Measurements from ENCODE around the gene YBX1.
"Not testable (repeated sequence)": the region's sequence is repeated elsewhere in the genome, so short reads cannot be mapped to it uniquely, and the experiment has no call there.

Gene YBX1

GRCh38 chr1:42721926-42722325 lies 39.7 kb downstream of the YBX1 start:
- no peak for DNase-seq (ENCODE audit: low read depth)
- H3K4me3 ChIP-seq (ENCODE audit: control insufficient read depth, low read depth, low read length), result no peak overlapping the region
- TF ChIP-seq, protein P1, sequence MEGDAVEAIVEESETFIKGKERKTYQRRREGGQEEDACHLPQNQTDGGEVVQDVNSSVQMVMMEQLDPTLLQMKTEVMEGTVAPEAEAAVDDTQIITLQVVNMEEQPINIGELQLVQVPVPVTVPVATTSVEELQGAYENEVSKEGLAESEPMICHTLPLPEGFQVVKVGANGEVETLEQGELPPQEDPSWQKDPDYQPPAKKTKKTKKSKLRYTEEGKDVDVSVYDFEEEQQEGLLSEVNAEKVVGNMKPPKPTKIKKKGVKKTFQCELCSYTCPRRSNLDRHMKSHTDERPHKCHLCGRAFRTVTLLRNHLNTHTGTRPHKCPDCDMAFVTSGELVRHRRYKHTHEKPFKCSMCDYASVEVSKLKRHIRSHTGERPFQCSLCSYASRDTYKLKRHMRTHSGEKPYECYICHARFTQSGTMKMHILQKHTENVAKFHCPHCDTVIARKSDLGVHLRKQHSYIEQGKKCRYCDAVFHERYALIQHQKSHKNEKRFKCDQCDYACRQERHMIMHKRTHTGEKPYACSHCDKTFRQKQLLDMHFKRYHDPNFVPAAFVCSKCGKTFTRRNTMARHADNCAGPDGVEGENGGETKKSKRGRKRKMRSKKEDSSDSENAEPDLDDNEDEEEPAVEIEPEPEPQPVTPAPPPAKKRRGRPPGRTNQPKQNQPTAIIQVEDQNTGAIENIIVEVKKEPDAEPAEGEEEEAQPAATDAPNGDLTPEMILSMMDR (IDR thresholded peaks at IDR 0.05; ENCODE audit: control insufficient read depth, insufficient read depth, low read depth, low read length, missing control alignments), result no peak

DNA sequence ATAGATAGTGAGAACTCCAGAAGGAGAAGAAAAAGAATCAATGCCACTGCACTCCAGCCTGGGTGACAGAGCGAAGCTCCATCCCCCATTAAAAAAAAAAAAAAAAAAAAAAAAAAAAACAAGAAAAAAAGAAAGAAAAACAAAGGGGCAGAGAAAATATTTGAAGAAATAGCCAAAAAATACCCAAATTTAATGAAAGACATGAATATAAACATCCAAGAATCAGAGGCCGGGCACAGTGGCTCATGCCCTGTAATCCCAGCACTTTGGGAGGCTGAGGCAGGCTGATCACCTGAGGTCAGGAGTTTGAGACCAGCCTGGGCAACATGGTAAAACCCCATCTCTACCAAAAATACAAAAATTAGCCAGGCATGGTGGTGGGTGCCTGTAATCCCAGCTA lies 40.2 kb downstream of the YBX1 start:
- not testable (repeated sequence) for H3K4me3 ChIP-seq (ENCODE audit: control insufficient read depth, low read depth, low read length); DNase-seq (ENCODE audit: low read depth)

DNA sequence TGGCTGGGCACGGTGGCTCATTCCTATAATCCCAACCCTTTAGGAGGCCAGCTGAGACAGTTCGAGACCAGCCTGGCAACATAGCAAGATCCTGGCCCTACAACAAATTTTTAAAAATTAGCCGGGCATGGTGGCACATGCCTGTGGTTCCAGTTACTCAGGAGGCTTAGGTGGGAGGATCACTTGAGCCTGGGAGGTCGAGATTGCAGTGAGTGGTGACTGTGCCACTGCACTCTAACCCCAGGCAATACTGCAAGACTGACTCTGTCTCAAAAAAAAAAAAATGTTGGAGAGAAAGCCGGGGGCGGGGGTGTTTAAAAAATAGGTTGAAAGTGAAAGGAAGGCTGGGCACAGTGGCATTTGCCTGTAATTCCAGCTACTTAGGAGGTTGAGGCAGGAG lies 41.3 kb downstream of the YBX1 start:
- H3K4me3 ChIP-seq (ENCODE audit: control insufficient read depth, low read depth, low read length), result no peak overlapping the region
- DNase-seq (ENCODE audit: low read depth), result no peak
- TF ChIP-seq, protein P1 (IDR thresholded peaks at IDR 0.05; ENCODE audit: control insufficient read depth, insufficient read depth, low read depth, low read length, missing control alignments), result no peak

- DNase-seq (ENCODE audit: low read depth); H3K4me3 ChIP-seq (ENCODE audit: control insufficient read depth, low read depth, low read length): not testable (repeated sequence)
Observed at GRCh38 chr1:42725820-42726219, 43.6 kb downstream of the YBX1 start.

- H3K4me3 ChIP-seq (ENCODE audit: control insufficient read depth, low read depth, low read length), result no peak overlapping the region
- TF ChIP-seq, protein P1 (IDR thresholded peaks at IDR 0.05; ENCODE audit: control insufficient read depth, insufficient read depth, low read depth, low read length, missing control alignments), result no peak
- DNase-seq (ENCODE audit: low read depth), result no peak
Observed at GRCh38 chr1:42730002-42730401, 47.8 kb downstream of the YBX1 start.

DNA sequence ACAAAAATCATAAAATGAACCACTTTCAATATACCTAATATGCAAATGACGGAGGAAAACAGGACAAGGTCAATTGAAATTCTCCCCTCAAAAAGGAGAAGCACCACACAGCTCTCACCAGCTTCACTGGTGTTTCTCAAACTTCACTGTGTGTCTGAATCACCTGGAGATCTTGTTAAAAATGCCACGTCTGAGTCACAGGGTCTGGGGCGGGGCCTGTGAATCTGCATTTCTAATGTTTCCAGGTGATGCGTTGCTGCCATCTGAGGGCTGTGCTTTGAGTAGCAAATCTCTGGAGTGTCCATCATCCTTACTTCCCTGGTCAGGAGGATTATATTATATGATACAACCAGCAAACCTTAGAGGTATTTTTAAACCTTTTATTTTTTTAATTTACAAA lies 48.8 kb downstream of the YBX1 start:
- DNase-seq (ENCODE audit: low read depth), result no peak
- TF ChIP-seq, protein P1 (IDR thresholded peaks at IDR 0.05; ENCODE audit: control insufficient read depth, insufficient read depth, low read depth, low read length, missing control alignments), result no peak
- no peak overlapping the region for H3K4me3 ChIP-seq (ENCODE audit: control insufficient read depth, low read depth, low read length)

GRCh38 chr1:42731585-42731984 lies 49.4 kb downstream of the YBX1 start:
- no peak for DNase-seq (ENCODE audit: low read depth)
- TF ChIP-seq, protein P1 (IDR thresholded peaks at IDR 0.05; ENCODE audit: control insufficient read depth, insufficient read depth, low read depth, low read length, missing control alignments), result no peak
- H3K4me3 ChIP-seq (ENCODE audit: control insufficient read depth, low read depth, low read length), result no peak overlapping the region

DNA sequence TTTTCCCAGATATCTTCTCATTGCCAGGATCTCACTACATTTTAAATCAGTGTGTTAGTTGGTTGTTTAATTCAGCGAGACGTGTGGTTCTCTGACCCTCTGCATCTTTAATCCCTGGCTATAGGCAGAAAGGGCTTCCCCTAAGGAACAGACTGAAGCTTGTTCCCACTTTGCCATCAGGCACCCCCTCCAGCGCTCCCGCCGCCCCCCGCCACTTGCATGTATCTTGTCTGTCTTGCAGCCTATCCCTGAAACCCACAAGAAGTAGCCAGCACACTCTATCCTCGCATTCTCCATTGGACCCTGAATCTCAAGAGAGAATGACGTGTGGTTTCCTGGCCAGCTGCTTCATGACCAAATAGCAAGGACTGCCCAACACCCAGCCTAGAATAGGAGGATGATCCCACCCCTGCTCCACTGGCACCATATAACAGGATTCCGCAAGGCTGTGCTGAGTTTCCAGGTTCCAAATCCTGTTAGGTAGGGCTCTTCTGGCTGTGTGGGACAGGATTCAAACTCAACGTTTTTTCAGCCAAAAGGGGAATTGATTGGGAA lies 50.0 kb downstream of the YBX1 start:
- TF ChIP-seq, protein P1 (IDR thresholded peaks at IDR 0.05; ENCODE audit: control insufficient read depth, insufficient read depth, low read depth, low read length, missing control alignments), result no peak
- H3K4me3 ChIP-seq (ENCODE audit: control insufficient read depth, low read depth, low read length), result no peak overlapping the region
- DNase-seq (ENCODE audit: low read depth), result no peak
